Measurements from ENCODE around the gene MRPL42. TPM values are rescaled to one million over a fixed set of nuclear protein-coding genes. Genes with fewer than 3 reads are reported as not detected.
"Not testable (repeated sequence)": the region's sequence is repeated elsewhere in the genome, so short reads cannot be mapped to it uniquely, and the experiment has no call there.

Gene MRPL42
- polyA plus RNA-seq (ENCODE audit: insufficient read length), result 35.3 TPM

DNA sequence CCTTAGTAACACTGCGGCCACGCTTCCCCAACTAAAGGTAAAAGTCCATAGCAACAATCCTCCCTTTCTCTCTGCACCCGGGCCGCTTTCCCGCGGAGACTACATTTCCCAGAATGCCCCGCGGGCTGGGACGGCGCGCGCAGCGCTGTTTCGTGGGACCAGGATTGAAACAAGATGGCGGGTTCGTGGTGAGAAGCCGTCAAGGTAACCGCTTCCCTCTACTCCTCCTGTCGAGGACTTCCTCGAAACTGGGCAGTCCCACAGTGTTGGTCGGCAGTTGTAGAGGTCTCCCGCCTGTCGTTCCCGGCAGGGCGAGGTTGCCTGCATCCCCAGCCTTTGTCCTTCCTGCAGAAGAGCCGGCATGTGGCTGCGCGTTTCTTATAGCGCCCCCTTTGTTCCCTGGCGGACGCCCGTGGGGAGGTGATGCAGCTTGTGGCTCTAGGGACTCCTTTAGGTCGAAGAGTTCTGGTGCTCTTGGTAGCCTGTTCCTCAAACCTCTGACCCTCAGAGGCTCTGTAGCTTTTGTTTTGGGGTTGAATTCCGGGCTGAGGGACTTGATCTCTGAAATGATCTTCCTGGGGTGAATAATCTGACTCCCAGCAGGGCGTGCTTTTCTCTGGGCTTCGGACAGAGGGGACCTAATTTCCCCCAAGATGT, at the start of gene MRPL42:
TSS of gene MRPL42 (plus strand) at position 164 of the 657 bp plus-strand sequence. CDS start 1,772 bp downstream, outside the sequence.
- peak; percentile 94 for DNase-seq

DNA sequence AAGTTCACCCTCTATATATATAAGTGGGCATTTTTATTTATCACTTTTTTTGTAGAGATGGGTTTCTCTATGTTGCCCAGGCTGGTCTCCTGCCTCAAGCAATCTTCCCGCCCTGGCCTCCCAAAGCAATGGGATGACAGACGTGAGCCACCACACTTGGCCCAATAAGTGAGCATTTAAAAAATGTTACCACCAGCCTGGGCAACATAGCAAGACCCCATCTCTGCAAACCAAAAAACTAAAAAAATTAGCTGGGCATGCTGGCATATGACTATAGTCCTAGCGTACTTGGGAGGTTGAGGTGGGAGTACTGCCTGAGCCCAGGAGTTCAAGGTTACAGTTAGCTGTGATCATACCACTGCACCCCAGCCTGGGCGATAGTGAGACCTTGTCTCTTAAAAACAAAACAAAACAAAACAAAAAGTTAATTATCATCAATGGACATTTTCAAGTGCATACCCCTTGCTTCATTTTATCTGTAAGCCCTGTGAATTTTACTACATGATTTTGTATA, 49.3 kb upstream of the MRPL42 start:
- DNase-seq, result no peak

DNA sequence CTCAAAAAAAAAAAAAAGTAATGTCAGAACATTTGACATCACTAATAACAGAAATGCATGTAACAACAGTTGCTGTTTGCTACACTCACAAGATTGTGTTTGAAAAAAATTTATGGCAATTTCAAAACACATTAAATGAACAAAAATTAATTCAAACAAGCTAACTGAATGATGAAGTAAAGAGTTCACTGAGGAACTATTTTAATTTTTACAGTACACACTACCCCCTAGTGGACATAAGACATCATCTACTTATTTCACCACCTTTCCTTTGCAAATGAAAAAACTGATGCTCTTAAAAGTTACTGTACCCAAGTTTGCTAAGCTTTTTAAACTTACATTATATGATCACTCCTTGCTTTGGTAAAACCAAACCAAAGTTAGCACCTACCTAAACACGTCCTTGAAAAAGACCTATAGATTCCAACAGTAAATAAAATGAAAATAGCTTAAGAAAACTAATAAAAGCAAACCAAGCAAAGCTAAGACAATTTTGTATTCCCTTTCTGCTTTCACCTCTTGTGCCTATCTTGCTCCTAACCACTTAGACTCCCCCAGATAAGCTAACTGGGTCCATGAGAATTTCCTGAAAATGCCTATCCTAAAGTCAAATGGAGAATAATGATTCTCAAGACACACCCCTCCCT, 47.8 kb upstream of the MRPL42 start:
- DNase-seq, result peak; percentile 48

DNA sequence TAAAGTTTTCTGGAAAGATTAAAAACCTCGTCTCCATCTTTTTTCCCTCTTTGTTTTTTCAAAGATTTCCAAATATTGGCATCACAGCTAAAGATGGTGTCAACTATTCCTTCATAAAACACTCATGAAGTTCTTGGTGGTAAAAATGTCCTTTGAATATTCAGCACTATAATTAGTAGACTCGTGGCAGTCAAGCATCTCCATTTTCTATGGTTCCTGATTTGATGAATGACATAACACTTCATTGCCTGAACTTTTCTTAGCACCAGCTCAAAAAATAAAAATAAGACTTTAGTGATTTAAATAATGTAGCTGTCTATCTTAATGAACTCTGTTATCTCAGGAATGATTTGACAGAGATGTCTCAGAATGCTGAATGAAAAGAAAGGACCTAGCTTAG, 45.3 kb upstream of the MRPL42 start:
- DNase-seq, result no peak

DNA sequence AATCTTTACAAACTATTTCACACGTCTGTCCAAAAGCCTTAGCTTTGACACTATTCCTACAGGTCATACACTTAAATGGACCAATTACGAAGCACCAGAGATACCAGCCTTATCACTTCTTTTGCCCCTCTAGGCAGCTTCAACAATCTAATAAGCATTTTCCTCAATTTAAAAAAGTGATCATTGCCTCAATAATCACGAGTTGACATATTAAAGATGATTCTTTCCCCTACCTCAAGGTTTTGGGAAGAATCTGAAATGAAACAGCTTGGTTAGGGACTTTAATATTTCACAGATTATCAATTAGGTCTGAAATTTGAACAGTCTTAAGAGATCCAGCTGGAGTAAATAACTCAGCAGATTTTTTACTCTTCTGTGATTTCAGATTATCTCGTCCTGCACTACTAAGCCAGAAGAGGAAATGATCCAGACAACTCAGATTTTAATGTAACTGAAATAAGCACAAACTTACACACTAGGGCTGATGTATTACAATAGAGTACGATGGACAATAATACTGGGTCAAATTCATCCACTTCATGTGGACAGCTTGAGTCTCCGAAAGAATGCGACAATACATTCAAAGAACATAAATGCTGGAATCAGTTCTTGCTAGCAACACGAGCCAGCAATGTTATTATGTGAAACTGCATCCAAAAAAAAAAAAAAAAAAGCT, 41.4 kb upstream of the MRPL42 start:
- no peak for DNase-seq

- DNase-seq, result no peak
Measured at GRCh38 chr12:93426412-93426805, 40.9 kb upstream of the MRPL42 start.

DNA sequence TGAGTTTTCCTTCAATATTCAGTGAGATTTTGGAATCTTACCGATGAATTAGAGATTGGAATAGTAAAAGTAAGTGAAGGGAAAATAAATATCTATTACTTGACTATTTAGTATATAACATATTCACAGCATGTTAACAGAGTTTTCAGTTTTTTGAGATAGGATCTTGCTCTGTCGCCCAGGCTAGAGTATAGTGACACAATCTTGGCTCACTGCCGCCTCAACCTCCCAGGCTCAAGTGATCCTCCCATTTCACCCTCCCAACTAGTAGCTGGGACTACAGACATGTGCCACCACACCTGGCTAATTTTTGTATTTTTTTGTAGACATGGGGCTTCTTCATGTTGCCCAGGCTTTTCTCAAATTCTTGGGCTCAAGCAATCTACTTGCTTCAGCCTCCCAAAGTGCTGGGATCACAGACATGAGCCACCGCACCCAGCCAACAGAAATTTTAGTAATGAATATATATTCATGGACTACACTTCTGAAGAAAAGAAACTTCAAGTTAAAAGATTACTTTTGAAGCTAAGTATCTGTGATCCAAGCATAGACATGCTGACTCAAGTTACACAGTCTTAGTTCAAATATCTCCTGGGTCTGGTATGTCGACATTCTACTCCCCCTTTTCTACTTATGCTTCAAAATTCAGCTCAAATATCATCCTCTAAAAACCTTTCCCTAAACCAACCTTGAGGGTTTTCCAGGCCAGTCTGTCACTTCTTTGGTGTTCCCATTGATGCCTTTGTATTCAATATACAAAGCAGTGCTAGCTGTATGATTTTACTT, 39.3 kb upstream of the MRPL42 start:
- DNase-seq, result no peak

- DNase-seq, result no peak
Measured at GRCh38 chr12:93429448-93429847, 37.9 kb upstream of the MRPL42 start.

DNA sequence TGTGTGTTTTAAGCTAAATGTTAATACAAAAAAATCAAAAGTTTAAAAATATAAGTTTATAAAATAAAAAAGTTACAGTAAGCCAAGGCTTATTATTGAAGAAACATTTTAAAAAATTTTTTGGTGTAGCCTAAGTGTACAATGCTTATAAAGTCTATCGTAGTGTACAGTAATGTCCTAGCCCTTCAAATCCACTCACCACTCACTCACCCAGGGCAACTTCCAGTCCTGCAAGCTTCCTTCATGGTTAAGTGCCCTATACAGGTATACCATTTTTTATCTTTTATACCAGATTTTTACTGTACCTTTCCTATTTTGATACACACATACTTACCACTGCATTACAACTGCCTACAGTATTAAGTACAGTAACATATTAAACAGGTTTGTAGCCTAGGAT, 37.5 kb upstream of the MRPL42 start:
- DNase-seq, result no peak

DNA sequence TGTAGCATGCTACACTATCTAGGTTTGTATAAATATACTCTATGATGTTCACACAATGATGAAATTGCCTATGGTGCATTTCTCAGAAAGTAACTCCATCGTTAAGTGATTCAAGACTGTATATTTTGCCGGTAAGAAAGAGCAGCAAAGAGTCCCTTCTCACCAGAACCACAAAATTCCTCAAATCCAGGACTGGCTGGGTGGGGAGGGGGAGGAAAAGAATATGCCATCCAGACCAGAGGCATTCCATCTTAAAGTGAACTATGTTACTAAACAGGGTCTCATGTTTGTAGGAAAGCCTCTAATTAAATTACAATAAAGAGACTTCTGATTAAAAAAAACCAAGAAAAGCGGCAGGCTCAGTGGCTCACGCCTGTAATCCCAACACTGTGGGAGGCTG, 37.0 kb upstream of the MRPL42 start:
- no peak for DNase-seq

- not testable (repeated sequence) for DNase-seq
Measured at GRCh38 chr12:93432031-93432430, 35.3 kb upstream of the MRPL42 start.

DNA sequence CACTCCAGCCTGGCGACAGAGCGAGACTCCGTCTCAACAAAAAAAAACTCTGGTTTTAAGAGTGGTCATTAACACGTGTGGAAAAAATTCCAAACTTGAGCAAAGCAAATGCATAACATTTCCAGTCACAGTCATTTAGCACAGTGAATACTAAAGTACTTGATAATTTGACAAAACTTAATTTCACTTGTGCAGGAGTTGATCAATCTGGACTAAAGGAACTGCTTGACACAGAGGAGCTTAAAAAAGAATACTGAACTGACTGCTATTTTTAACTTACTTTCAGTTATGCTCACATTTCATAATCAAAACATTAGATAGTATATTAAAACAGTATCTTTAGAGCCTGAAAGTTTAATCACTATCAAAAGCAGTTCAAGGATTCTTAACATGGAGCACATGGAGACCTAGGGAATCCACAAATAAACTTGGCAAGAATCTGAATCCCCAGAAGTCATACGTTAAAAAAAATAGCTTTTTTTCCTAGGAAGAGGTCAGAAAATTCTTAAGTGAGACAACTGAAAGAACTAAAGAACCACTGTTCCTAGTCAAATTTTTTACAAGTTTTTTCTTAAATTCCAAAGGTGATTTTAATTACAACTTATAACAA, 33.0 kb upstream of the MRPL42 start:
- no peak for DNase-seq

GRCh38 chr12:93438266-93439050, 28.9 kb upstream of the MRPL42 start:
- DNase-seq, result no peak

DNA sequence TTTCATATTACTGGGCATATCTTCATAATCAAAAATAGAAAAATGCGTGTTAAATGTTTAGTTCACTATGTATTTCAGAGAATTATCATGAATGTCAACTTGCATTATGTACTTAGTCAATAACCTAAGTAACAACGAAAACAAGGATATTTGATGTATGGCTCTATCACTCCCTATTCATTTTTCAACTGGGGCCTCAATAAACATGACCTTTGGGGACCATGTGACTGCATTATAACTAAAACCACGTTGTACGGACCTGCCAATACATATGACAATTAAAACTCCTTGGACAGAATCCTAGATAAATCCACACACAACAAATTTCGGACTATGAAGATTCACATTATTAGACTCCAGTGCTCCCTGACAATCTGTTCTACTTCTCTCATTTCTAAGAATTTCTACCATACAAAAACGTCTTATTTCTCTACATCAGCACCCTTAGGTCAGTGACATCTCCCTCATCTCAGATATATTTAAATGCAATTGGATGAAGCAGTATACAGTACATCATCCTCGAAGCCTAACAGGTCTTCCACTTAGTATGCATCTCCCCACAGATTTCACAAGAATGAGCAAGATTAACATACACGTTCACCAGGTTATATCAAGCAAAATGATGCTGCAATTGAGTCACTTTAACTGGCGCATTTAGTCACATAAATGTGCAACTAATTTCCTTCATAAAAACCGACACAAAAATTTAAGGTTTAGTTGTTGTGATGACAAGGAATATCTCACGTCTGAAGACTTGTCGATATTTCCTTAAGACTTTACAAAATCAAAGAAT, 27.1 kb upstream of the MRPL42 start:
- no peak for DNase-seq

- peak; percentile 32 for DNase-seq
Measured at GRCh38 chr12:93441081-93441616, 26.2 kb upstream of the MRPL42 start.

DNA sequence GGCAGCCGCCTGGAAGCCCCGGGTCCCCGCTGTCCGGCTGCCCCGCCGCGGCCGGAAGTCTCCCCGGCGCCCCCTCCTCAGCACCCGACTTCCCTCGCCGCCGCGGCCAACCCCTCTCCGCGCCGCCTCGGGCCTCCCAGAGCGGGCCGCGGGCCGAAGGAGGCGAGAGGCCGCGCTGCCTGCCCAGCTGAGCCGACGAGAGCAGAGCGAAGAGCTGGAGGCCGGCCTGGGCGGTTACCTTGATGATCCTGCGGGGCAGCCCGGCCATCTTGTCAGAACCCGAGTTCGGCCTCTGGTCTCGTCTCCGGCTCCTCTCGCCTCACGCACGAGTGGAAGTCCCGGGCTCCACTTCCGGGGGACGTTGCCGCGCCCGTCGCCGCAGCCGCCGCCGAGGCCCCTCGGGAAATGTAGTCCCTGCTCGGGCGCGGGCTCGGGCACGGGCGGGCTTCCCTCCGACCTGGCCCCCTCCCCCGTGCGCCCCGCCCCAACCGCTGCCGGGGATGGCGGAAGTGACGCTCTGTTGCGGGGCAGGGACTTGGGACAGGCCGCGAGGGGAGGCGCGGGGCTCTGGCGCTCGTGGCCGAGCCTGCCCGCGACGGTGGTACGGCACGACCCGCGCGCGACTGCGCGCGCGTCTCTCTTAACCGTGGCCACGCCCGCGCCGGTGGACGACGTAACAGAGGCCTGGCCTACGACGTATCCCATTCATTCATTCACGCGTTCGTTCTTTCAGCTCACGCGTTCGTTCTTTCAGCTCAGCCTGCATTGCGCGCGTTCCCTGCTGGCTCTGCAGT, 25.5 kb upstream of the MRPL42 start, which contains the start of gene UBE2N:
TSS of gene UBE2N (minus strand) at position 331 of the 794 bp plus-strand sequence. CDS start at position 268, 63 bp downstream.
- peak; percentile 94 for DNase-seq

DNA sequence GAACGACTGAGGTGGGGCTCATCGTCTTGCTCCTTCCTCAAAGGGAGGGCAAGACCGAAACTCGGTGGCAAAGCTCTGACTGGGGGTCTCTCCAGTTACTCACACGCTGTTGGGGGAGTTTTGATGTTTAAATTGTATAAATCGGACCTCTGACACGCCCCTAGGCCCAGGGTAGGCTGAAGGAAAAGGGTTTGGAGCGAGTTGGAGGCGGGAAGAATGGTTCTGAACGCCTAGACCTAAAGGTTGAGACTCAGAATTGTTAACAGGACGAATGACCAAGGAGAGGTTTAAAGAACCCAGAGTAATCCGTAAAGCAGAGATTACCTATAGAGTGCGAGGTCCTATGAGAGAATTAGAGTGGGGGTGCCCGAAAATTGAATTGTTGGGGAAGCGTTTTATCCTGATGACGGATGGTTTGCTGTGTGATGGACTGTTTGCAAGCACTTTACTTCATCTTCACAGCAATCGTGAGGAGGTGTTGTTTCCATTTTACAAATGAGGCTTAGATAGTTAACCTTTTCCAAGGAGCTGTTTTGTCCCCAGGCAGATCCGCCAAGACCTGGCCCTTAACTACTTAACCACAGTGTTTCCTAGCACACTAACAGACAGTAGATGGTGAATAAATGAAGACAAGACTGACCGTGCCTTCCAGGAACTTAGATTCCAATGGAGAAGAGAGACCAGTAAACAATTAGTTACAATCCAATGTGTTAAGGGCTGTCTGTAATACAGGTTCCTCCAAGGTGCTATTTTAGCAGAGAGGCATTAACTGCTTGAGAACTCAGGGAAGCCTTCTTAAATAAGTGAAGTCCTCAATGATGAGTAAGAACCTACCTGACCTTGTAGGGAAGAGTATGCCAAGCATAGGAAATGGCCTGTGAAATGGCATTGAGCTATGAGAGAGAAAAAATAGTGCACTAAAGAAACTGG, 24.6 kb upstream of the MRPL42 start:
- DNase-seq, result no peak

GRCh38 chr12:93443576-93443975, 23.7 kb upstream of the MRPL42 start:
- DNase-seq, result no peak
